ENCODE measurements around the gene PPP3CA.
"Not testable (repeated sequence)": the region's sequence is repeated elsewhere in the genome, so short reads cannot be mapped to it uniquely, and the experiment has no call there.

Gene PPP3CA

GRCh38 chr4:101200561-101200960 lies 146.8 kb downstream of the PPP3CA start:
- DNase-seq, result no peak

DNA sequence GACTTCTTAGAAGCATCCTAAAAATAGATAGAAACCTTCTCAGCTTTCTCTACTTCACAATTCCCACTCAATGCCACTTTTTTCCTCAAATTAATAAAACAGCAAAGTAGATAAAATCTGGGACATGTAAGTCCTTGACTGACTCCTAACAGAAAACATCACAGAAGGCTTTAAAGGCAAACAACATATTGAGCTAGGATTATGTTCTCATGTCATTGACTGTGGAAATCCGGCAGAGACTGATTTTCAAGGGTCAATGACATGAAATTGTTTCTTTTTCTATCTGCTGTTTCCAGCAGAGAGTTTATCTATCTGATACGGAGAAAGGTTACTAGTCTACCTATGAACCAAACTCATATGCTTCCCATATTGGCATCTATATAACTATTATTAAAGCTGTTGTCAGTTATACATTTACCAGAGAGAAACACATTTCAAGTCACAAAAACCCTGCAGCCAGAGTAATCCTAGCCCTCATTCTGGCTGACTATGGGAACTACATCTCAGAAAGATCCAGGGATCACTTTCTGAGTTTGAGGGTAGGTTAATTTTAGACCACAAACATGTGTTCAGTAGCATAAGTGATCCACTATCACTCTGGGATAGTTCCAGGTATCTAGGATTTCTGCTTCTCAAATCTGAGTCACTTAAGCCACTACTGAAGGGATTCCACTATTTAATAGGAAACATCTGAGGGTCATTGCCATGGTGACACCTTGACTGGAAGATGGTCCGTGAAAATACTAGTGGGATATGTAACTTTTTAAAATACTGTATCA lies 147.6 kb downstream of the PPP3CA start:
- DNase-seq, result no peak

- DNase-seq, result peak; percentile 19
These were observed 148.5 kb downstream of the PPP3CA start for GRCh38 chr4:101198682-101199339.

DNA sequence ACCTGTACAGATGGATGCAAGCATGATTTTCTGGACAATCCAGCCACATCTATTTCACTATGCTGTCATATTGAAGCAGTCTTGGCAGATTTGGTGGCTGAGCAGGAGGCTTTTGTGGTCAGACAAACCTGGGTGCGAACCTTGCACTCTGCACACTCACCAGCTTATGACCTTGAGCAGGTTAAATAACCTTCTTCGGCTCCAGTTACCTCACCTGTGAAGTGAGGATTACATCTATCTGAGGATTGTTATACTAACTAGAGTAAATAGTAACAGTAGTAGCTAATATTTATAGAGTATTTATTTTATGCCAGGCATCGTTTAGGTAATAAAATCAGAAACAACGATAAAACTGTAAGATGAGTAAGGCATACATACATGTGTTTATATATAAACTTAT lies 150.0 kb downstream of the PPP3CA start:
- no peak for DNase-seq

DNA sequence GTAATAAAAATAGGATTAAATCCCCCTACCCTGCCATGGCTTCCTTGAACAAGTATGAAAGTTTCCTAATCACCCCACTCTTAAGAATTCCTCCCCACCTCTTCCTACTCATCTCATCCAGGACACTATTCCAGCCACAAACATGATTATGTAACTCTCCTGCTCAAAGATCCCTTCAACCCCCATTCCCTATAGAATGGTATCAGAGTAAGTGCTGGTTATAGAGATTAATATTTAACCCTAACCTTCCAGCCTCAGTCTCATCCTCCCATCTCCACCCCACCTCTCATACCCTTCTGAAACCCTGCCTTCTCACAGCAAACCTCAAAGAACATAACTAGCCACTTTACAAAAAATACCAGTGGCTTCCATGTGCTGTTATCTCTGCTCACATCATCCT lies 155.1 kb downstream of the PPP3CA start:
- DNase-seq, result no peak

GRCh38 chr4:101191302-101192098 lies 155.8 kb downstream of the PPP3CA start:
- DNase-seq, result no peak

GRCh38 chr4:101190751-101191150 lies 156.6 kb downstream of the PPP3CA start:
- no peak for DNase-seq

- DNase-seq, result no peak
These were observed 158.4 kb downstream of the PPP3CA start for GRCh38 chr4:101188906-101189305.

- DNase-seq, result no peak
These were observed 159.5 kb downstream of the PPP3CA start for GRCh38 chr4:101187841-101188240.

DNA sequence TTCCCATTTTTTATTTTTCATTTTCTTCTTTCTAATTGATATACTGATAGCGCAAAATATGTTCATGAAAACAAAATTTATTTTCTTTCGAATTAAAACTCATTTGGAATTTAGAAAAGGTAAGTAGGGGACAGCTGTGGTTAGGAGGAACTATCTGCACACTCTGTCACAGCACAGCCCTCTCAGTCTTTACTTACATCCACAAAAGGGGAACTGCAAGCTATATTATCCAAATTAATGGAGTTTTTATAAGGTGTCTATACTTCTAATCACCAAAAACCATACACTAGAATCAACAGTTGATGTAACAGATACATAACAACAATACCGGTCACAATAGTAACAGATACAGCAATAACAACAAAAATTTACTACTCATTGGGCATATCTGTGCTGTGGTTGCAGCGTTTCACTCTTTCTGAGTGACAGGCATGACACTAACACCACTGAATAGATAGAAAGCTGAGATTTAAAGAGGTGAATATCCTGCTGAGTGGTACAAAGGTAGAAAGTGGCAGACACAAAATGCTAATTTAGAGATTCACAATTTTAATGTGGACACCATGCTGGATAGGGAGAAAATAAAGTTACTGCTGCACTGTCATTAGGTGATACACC lies 160.7 kb downstream of the PPP3CA start:
- DNase-seq, result no peak

DNA sequence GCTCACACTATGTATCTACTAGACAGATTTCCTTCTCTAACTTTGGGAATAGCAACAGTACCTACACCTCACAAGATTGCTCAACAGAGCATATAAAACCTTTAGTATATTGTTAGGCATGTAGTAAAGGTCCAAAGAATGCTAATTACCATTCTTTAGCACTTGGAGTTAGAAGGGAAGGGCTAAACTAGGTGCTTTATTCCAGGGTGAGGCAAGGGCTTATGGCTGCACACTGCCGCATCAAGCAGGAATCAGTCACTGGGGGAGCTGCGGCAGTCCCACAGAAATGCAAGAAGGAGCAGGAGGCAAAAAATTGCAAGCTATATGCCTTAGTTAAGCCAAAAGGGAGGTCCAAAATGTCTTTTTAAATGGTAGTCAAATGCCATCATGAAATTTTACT lies 162.7 kb downstream of the PPP3CA start:
- no peak for DNase-seq

DNA sequence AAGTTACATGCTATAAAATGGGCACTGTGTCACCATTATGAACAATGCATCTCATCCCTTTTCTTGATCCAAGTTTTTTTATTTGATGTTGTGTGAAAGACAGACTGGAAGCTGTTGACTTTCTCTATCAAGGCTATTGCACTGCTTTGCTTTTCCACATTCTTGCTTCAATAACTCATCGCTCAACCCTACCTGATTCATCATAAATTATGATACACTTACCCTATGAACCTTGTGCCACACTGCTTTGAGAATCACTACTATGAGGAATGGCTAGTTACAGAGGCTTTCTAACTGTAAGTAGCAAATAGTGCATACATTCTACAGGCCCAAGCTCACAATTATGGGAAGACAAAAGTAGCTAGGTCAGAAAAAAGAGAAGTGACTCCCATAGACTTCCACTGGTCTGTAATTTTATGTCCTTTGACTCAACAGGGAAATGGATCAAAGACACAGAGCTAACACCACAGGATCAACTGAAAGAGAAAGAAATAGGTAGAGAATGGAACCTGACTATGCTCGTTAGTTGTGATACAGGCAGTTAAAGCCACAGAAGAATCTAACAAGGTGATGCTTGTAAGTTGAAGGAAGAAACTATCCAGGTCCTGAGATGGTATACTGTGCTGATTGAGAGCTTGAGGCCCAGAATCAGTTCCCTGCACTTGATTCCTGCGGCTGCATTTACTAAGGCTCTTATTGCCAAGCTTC lies 163.5 kb downstream of the PPP3CA start:
- no peak for DNase-seq

DNA sequence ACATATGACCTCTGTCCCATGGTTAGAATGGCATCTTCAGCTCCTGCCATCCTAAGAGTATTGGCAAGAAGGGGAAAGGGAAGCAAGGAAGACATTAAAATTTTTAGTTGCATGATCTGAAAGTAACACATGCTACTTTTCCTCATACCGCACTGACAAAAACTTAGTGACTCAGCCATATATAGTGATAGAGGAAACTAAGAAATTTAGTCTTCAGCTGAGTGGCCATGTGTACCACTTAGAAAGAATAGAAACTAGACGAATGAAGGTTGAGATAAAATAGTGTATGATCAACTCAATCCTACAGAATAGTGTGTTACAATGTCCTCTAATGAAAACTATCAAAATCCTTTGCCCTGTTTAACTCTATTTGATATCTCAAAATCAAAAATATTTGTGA lies 164.1 kb downstream of the PPP3CA start:
- no peak for DNase-seq

- not testable (repeated sequence) for DNase-seq
These were observed 164.6 kb downstream of the PPP3CA start for GRCh38 chr4:101182688-101183087.

DNA sequence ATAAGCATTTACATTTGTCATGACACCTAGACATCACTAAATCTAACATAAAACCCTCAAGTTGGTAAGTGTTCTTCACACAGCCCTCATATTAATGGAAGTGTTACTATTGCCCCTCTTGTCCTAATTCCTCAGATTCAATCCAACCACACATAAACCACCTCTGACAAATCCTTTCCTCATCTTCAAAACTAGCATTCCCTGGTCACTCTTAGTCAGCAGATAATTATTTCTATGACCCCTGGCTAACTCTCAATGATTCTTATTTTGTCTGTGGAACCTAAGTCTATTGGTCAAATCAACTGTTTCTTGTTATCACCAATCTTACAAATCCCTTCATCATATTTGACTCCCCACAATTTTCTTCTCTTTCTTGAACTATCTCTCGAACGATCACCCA lies 168.6 kb downstream of the PPP3CA start:
- no peak for DNase-seq

DNA sequence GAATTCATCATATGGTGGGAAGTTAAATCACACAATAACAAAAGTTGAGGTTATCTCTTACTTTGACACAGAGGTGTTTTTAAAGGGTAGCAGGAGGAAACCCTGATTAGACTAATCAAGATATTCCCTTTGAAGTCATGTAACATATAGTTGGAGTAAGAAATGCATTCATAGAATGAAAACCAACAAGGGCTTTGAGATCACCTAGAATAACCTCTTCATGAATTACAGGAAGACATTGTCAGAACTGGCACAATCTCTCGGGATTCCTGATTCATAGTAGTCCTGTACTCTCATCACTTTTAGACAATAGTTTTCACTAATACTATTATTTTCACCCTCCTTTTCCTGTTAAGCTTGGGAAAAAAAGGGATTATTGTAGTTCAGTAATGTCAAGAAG lies 170.2 kb downstream of the PPP3CA start:
- DNase-seq, result no peak

DNA sequence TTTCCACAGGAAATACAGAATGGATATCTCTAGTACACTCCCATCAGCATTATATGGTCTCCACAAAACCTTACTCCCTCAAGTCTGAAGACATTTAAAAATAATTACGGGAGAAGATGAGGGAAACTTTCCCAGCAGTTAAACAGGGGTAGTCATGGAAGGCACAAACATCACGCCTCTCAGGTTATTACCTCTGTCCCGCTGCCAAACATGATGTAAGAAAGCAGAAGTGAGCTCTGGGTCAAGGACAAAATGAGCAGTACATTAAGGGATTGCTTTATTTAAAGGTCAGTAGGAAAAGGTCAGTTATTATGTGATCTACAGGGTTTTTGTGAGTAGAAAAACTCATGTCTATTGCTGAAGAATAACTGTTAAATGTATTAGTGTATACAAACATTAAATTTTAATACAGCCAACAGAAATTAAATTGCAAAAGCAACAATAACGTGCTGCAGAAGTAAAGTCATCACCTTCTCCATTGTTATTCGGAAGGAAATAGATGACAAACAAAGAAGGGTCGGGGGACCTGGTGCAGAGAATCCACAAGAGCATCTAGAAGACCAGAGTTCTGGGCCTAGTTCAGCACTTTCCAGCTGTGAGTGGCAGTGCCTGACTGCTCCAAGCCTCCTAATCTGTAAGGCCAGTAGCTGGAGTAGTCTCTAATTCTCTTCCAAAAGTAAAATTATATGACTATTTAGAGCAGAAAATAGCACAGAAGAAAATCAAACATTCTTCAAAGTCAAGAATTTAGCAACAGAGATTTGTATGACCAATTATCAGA lies 171.2 kb downstream of the PPP3CA start:
- no peak for DNase-seq

- no peak for DNase-seq
These were observed 172.5 kb downstream of the PPP3CA start for GRCh38 chr4:101174679-101175345.

DNA sequence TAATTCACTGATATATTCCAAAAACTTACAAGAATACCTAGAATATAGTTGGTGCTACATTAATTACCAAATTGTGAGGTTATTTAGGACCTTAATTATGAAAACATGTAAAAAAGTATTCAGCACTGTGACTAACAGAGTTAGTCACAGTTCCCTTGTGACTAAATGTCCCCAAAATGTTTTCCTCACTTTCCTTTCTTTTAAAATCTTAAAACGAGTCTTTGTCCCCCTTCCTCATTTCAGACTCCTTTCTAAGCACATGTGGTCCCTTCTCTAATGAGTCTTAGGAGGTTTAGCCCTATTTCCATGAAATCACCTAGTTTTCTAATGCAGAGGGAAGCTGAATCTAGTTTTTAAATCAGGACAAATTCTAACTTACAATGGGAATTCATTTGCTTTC lies 175.0 kb downstream of the PPP3CA start:
- no peak for DNase-seq

GRCh38 chr4:101171747-101172146 lies 175.6 kb downstream of the PPP3CA start:
- no peak for DNase-seq

Measured in NCI-H524 treated with DMSO at 0.1 percent for 48 hours (cell line).